DMS79 treated with DMSO at 0.1 percent for 48 hours (cell line): ENCODE data around the gene SPDYE9.
"Not testable (repeated sequence)": the region's sequence is repeated elsewhere in the genome, so short reads cannot be mapped to it uniquely, and the experiment has no call there.

Experiments
- DNase-seq: peaks from one replicate; lab custom pipeline; 2025; lab: John Stamatoyannopoulos, UW

Gene SPDYE9

DNA sequence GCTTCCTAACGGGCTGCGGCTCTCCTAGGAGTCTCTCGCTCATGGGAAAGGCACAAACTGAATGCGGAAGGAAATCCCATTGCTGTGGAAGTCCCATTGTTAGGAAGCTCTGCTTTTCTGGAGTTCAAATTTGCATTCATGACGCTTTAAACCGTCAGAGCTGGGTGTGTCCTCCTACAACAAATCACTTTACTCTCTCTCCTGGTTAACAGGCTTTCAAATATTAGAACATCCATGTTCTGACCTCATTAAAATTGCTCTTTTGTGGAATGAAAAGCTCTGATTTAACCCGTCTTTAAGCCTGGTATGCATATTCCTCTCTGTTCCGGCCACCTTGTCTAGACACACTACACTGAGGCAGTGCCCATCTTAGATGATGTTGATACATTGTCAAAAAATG, at the start of gene SPDYE9:
SPDYE9 (minus strand) TSS at position 101 of the 400 bp plus-strand sequence. CDS start 1,800 bp downstream, outside the sequence.
- DNase-seq = not testable (repeated sequence)

DNA sequence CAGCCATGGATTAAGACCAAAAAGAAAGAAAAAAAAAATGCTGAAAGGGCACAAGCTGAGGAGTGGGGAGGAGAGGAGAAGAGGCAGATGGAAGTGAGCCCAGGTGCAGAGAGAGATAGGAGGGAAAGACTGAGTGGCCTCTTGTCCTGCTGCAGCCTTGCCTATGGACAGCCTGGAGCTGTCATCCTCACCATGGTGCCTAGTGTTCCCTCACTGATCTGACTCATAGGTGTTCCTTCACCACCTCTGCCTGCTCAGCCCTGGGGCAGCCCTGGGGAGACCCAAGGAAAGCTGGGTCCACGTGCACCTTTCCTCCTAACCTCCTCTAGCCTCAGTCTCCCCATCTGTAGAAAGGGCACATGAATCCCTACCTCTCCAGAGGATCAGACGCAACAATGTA, 49.0 kb upstream of the SPDYE9 start:
- not testable (repeated sequence) for DNase-seq

- not testable (repeated sequence) for DNase-seq
These were observed 46.9 kb upstream of the SPDYE9 start for GRCh38 chr7:73132651-73133217.

GRCh38 chr7:73130612-73131011, 44.8 kb upstream of the SPDYE9 start:
- DNase-seq = not testable (repeated sequence)

DNA sequence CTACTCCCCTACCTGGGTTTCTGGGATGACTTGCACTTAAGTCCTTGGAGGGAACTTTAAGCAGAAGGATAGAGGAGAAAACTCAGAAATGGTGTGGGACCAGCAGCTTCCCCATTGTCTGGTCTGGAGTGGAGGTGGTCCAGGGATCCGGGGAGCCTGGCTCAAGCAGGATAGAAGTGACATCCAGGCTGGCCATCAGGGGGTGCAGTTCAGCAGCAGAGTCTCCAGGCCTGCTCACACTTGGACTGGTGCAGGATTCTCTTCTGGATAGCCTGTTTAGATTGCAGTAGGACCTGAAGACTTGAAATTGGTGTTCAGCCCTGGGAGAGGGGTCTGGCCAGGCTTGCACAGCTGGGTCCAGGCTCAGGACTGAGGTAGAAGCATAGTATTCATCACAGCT, 38.3 kb upstream of the SPDYE9 start:
- DNase-seq = not testable (repeated sequence)

DNA sequence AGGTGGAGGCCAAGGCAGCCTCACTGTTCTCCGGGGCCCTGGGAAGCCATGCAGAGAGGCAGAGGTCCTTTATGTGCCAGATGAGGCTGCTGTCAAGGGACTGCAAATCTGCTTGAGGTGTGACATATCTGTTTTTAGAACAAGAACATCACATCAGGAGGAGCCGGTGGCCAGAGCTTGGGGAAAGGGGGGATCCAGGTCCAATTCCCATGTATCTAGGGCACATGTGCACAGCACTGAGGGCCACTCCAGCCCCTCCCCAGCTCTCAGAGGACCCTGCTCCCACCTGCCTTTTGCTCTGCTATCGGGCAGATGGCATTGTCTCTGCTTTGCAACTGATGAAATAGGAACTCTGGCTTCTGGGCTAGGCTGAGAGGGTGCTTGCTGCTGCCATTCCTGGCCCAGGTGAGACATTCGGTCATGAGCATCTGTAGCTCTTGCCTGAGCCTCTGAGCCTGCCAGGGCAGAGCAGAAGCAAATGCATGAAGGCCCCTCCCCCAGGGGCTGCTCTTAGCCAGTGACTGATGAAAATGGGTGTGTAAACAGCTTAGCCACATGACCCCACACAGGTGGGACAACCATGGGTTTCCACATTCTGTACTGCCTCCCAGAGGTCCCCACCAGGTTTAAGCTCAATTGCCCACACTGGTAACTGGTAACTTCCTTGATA, 37.1 kb upstream of the SPDYE9 start:
- DNase-seq = not testable (repeated sequence)

DNA sequence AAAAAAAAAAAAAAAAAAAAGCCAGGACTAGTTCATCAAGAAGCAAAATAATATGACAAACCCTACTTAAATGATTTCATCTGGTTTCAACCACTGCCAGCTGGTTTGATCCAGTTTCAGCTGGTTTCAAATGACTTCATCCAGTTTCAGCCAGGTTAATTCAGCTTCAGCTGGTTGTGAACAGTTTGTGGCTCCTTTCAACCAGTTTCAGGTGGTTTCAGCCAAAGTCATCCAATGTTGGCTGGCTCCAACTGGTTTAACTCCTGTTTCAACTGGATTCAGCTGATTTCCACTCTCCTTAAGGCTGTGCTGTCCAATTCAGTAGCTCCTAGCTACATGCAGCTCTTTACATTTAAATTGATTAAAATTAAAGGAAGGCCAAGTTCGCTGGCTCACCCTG, 32.3 kb upstream of the SPDYE9 start:
- not testable (repeated sequence) for DNase-seq

GRCh38 chr7:73057811-73058210, 28.0 kb downstream of the SPDYE9 start, which contains the start of gene SPDYE11:
Gene SPDYE11 (minus strand): TSS chr7:73057911. CDS start chr7:73056111, 1,800 bp downstream.
- DNase-seq = not testable (repeated sequence)

- DNase-seq = not testable (repeated sequence)
These were observed 56.2 kb downstream of the SPDYE9 start, which contains the start of gene SPDYE8 for GRCh38 chr7:73029666-73030065. Gene SPDYE8 (minus strand): TSS chr7:73029766. CDS start chr7:73027966, 1,800 bp downstream.
